ENCODE measurements around the gene LRFN2. TPM values are rescaled to one million over a fixed set of nuclear protein-coding genes. Genes with fewer than 3 reads are reported as not detected.

Gene LRFN2
- total and polyA plus RNA-seq, 4 donors, result under 0.01 to 0.01 TPM; not detected in 2

DNA sequence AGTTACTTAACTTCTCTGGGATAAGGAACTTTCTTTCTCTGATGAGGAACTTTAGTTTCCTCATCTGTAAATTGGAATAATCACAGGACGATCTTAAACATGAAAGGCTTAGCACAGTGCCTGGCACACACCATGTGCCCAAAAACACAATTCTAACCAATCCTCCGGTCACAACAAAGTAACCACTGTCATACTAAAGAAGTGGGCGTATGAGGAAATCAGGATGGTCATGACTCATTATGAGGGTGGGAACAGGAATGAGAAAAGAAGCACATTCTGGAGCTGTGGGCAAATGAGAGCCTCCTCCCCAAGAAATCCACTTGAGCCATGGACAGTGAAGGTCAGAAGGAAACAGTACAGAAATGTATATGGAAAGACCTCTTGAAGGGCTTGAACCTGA is 82.9 kb downstream of the LRFN2 start:
- WGBS, result 87% methylated on average over 3 of the region's 3 CpGs
- TF ChIP-seq RAD21 (IDR thresholded peaks at IDR 0.05) (no peak), TAF1 (conservative IDR thresholded peaks at IDR 0.05) (no peak), FOXA1 (IDR thresholded peaks at IDR 0.05) (no peak), ZBTB33 (IDR thresholded peaks at IDR 0.05) (no peak), JUND (IDR thresholded peaks at IDR 0.05) (no peak), GABPA (IDR thresholded peaks at IDR 0.05 in 1 of 2, conservative IDR thresholded peaks at IDR 0.05 in 1 of 2) (no peak), YY1 (IDR thresholded peaks at IDR 0.05) (no peak), HNF4G (IDR thresholded peaks at IDR 0.05) (no peak), FOXA2 (IDR thresholded peaks at IDR 0.05) (no peak), HNF4A (conservative IDR thresholded peaks at IDR 0.05) (no peak), RXRA (IDR thresholded peaks at IDR 0.05) (no peak), SP1 (IDR thresholded peaks at IDR 0.05) (no peak), NR2F2 (IDR thresholded peaks at IDR 0.05) (no peak), EGR1 (IDR thresholded peaks at IDR 0.05; ENCODE audit: low read depth in 2 of 2) (no peak)
- TF ChIP-seq, protein P1, sequence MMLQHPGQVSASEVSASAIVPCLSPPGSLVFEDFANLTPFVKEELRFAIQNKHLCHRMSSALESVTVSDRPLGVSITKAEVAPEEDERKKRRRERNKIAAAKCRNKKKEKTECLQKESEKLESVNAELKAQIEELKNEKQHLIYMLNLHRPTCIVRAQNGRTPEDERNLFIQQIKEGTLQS (IDR thresholded peaks at IDR 0.05), result no peak
- TF ChIP-seq, protein P2, sequence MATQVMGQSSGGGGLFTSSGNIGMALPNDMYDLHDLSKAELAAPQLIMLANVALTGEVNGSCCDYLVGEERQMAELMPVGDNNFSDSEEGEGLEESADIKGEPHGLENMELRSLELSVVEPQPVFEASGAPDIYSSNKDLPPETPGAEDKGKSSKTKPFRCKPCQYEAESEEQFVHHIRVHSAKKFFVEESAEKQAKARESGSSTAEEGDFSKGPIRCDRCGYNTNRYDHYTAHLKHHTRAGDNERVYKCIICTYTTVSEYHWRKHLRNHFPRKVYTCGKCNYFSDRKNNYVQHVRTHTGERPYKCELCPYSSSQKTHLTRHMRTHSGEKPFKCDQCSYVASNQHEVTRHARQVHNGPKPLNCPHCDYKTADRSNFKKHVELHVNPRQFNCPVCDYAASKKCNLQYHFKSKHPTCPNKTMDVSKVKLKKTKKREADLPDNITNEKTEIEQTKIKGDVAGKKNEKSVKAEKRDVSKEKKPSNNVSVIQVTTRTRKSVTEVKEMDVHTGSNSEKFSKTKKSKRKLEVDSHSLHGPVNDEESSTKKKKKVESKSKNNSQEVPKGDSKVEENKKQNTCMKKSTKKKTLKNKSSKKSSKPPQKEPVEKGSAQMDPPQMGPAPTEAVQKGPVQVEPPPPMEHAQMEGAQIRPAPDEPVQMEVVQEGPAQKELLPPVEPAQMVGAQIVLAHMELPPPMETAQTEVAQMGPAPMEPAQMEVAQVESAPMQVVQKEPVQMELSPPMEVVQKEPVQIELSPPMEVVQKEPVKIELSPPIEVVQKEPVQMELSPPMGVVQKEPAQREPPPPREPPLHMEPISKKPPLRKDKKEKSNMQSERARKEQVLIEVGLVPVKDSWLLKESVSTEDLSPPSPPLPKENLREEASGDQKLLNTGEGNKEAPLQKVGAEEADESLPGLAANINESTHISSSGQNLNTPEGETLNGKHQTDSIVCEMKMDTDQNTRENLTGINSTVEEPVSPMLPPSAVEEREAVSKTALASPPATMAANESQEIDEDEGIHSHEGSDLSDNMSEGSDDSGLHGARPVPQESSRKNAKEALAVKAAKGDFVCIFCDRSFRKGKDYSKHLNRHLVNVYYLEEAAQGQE (IDR thresholded peaks at IDR 0.05), result no peak
- TF ChIP-seq, protein P3, sequence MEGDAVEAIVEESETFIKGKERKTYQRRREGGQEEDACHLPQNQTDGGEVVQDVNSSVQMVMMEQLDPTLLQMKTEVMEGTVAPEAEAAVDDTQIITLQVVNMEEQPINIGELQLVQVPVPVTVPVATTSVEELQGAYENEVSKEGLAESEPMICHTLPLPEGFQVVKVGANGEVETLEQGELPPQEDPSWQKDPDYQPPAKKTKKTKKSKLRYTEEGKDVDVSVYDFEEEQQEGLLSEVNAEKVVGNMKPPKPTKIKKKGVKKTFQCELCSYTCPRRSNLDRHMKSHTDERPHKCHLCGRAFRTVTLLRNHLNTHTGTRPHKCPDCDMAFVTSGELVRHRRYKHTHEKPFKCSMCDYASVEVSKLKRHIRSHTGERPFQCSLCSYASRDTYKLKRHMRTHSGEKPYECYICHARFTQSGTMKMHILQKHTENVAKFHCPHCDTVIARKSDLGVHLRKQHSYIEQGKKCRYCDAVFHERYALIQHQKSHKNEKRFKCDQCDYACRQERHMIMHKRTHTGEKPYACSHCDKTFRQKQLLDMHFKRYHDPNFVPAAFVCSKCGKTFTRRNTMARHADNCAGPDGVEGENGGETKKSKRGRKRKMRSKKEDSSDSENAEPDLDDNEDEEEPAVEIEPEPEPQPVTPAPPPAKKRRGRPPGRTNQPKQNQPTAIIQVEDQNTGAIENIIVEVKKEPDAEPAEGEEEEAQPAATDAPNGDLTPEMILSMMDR (IDR thresholded peaks at IDR 0.05; ENCODE audit: low read depth, low read length, missing input control), result no peak
- TF ChIP-seq, protein P4, sequence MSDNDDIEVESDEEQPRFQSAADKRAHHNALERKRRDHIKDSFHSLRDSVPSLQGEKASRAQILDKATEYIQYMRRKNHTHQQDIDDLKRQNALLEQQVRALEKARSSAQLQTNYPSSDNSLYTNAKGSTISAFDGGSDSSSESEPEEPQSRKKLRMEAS (IDR thresholded peaks at IDR 0.05), result no peak
- DNase-seq (ENCODE audit: low spot score), result no peak
- H3K9me3 ChIP-seq (ENCODE audit: control insufficient read depth in 4 of 4, low read length in 3 of 4), result no peaks in the 10 kb centered on the region
- no peaks in the 10 kb centered on the region for H3K27me3 ChIP-seq (ENCODE audit: control insufficient read depth in 4 of 4, insufficient read depth in 4 of 4, low read length in 3 of 4)
- no peaks in the 10 kb centered on the region for H3K36me3 ChIP-seq (ENCODE audit: control insufficient read depth in 4 of 4, insufficient read depth in 3 of 4, low read depth in 1 of 4, low read length in 3 of 4)
- no peak overlapping the region for H3K9ac ChIP-seq (ENCODE audit: low read depth in 1 of 2, low read length in 2 of 2)
- H3K4me3 ChIP-seq (ENCODE audit: low read depth in 1 of 3, low read length in 3 of 3), result no peak overlapping the region
- no peaks in the 10 kb centered on the region for H3K4me1 ChIP-seq (ENCODE audit: control insufficient read depth in 4 of 4, insufficient read depth in 4 of 4, low read length in 3 of 4)
- no peak overlapping the region for H3K27ac ChIP-seq (ENCODE audit: low read depth in 1 of 2, low read length in 2 of 2)
